Measurements from ENCODE around the gene SERPINB6.

The SERPINB6 gene

DNA sequence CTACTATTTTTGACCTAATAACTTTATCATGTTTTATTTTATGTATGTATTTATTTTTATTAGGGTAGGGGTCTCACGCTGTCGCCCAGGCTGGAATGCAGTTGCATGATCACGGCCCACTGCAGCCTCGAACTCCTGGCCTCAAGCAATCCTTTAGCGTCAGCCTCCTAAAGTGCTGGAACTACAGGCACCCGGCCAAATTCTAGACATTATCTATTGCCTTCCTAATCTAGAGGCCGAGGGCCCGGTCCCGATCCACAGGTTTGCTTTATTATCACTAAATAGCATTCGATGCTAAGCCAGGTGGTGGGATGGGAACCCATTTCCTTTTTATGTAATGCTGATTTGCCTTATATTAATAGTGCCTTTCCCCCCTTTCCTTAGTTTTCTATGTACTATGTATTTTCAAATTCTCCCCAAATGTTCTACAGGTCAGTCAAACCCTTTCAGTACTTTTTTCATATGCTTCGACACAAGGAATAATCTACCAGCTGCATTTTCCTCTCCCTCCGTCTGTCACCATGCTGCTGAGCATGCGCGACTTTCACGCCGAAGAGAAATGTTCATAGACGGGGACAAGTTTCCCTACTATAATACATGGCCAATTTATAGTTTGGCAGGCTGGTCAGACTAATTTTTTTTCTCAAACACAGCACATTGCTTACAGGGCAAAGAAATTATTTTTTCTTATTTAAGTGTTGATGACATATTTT, 6.4 kb downstream of the SERPINB6 start:
- TF ChIP-seq POLR2A (IDR thresholded peaks at IDR 0.05; ENCODE audit: low read length) (no peak), GATA1 (IDR thresholded peaks at IDR 0.05; ENCODE audit: low read depth, low read length) (no peak)
- peak in 1 of 2 experiments; percentile 45 for DNase-seq

DNA sequence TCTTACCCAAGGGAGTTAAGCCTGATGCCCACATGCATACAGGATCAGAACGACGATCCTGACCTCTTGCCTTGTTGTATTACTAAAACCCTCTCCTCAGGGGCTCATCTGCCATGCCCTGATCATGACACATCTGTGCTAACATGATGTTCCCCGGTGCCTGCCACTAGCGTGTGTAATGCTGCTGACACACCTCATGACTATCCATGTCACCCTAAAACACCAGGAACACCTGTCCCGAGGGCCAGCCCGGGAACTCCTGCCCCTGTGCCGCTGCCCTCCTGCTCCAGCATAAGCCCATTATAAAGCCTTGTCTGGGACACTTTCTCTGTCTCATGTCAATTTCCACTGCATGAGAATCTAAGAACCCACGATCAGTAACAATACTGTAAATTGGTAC, 7.6 kb downstream of the SERPINB6 start:
- TF ChIP-seq GATA1 (IDR thresholded peaks at IDR 0.05; ENCODE audit: low read depth, low read length): no peak
- no peak for TF ChIP-seq POLR2A (IDR thresholded peaks at IDR 0.05; ENCODE audit: low read length)
- no peak for DNase-seq

DNA sequence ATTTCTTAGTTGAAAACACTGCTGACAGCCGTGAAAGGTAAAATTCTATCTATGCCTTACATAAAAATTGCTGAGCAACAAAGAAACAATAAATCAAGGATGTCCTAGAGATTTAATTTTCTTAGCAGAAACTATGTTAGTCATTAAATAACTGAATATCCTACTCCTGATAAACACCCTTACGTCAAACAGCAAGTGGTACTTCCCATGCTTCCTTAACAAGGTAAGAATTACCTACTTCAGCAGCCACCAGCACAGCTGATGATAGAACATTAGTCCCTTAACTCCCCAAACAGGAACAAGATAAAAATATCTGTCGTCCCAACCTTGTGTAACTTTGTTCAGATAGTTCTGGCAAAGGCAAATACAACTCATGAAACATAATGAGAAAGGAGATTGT, 8.7 kb downstream of the SERPINB6 start:
- DNase-seq: peak in 1 of 2 experiments; percentile 24
- no peak for TF ChIP-seq POLR2A (IDR thresholded peaks at IDR 0.05; ENCODE audit: low read length)
- TF ChIP-seq GATA1 (IDR thresholded peaks at IDR 0.05; ENCODE audit: low read depth, low read length): no peak

DNA sequence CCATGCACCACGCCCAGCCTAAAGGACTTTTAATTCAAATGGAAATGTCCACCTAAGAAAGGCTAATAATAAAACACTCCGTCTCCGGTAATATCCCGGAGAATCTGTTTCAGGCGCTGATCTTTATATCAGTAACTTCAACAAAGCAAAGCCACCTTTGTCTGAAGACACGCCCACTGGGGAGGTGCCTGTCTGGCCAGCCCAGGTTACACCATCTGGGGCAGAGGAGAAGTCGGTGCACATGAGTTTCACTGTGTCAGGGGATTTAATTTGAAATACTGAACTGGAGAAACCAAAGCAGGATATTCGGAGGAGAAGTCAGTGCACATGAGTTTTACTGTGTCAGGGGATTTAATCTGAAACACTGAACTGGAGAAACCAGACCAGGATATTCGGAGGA, 9.4 kb downstream of the SERPINB6 start:
- no peak for TF ChIP-seq POLR2A (IDR thresholded peaks at IDR 0.05; ENCODE audit: low read length)
- TF ChIP-seq GATA1 (IDR thresholded peaks at IDR 0.05; ENCODE audit: low read depth, low read length): no peak
- DNase-seq: no peak

DNA sequence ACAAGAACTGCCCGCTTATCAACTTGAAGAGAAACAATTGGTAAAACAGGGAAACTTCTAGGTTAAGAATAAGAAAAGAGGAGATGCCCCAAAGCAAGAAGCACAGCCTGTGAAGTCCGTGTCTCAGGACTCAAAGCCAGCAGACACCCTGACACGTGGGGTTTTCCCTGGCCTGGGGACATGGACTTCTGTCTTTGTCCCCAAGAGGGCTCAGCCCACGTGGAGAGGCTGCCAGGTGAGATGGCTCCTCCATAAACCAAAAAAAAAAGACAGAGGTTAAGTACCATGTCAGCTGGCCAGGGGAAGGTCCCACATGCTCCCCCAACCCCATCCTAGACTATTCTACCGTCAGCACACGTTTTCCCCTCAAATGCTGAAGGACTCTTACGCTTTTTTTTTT, 9.9 kb downstream of the SERPINB6 start:
- TF ChIP-seq GATA1 (IDR thresholded peaks at IDR 0.05; ENCODE audit: low read depth, low read length) (no peak), POLR2A (IDR thresholded peaks at IDR 0.05; ENCODE audit: low read length) (no peak)
- DNase-seq: no peak

- DNase-seq: no peak
- TF ChIP-seq GATA1 (IDR thresholded peaks at IDR 0.05; ENCODE audit: low read depth, low read length): no peak
- no peak for TF ChIP-seq POLR2A (IDR thresholded peaks at IDR 0.05; ENCODE audit: low read length)
Measured at GRCh38 chr6:2960935-2961334, 10.4 kb downstream of the SERPINB6 start.

- no peak for DNase-seq
- no peak for TF ChIP-seq GATA1 (IDR thresholded peaks at IDR 0.05; ENCODE audit: low read depth, low read length)
- TF ChIP-seq POLR2A (IDR thresholded peaks at IDR 0.05; ENCODE audit: low read length): no peak
Measured at GRCh38 chr6:2959909-2960719, 11.3 kb downstream of the SERPINB6 start.

DNA sequence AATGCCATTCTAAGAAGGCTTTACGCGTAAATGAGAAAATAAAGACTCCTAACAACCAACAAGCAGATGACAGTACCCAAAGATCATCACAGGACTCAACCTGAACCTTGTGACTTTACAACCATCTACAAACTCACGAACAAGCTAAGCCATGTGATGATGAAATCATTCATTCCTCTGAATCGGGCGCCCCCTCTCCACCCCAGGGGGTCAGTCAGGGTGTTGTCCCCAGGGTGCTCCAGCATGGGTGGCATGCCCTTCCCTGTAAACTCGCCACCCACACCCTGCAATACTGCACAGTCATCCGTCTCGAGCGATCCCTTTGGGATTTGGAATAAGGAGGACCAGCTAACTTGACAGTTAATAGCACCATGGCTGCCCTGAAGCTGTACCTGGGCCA, 12.6 kb downstream of the SERPINB6 start:
- TF ChIP-seq POLR2A (IDR thresholded peaks at IDR 0.05; ENCODE audit: low read length) (no peak), GATA1 (IDR thresholded peaks at IDR 0.05; ENCODE audit: low read depth, low read length) (no peak)
- no peak for DNase-seq

GRCh38 chr6:2958331-2958711, 13.0 kb downstream of the SERPINB6 start:
- TF ChIP-seq GATA1 (IDR thresholded peaks at IDR 0.05; ENCODE audit: low read depth, low read length) (no peak), POLR2A (IDR thresholded peaks at IDR 0.05; ENCODE audit: low read length) (no peak)
- no peak for DNase-seq

DNA sequence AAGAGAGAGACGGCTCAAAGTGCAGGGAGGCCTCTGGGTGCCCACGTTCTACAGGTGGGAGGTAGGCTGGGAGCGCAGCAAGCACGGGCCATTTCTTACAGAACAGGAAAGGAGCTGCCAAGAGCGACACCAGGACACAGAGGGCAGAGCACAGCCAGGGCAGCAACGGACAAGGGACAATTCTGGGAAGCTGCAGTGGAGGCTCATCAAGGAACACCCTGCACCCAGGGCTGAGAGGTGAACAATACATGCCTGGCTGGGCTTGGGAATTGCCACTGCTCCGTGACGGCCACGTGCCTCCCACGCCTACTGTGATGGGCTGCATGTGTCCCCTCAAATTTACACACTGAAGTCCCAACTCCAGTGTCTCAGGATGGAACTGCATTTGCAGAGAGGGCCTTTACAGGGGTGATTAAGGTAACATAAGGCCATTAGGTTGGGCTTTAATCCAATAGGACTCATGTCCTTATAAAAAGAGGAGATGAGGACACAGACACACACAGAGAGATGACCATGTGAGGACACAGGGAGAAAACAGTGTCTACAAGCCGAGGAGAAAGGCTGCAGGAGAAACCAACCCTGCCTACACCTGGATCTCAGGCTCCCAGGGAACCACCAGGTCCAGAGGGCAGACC, 13.6 kb downstream of the SERPINB6 start:
- no peak for TF ChIP-seq POLR2A (IDR thresholded peaks at IDR 0.05; ENCODE audit: low read length)
- TF ChIP-seq GATA1 (IDR thresholded peaks at IDR 0.05; ENCODE audit: low read depth, low read length): no peak

DNA sequence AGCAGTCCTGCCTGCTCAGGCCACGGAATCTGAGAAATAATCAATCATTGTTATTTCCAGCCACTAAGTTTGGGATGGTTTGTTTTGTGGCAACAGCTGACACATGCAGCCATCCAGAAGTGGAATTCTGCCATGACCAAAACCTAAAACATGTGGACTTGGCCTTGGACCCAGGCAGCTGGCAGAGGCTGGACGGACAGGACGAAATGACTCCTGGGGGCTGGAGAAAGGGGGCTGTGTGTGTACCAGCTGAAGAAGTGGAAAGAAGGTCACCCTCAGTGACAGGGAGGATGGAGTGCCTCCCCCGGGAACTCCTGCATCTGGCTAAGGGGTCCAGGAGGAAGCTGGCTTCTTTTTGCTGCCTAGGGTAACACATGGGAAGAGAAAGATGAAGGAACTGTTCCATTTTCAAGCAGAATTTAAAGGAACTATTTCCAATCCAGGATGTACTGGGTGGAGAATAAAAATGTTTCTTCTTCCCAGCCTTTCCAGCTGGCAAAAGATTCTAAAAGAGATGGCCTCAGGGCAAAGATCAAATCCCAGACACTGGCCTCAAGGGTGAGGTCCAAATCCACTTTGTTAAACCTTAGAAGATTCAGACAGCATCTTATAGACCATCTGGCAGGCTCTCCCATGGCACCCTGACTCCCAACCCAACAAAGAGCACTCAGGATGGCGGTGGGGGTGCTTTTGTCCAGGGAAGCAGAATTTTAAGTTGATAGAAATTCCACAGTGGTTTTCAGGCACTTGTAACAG, 14.3 kb downstream of the SERPINB6 start:
- no peak for TF ChIP-seq GATA1 (IDR thresholded peaks at IDR 0.05; ENCODE audit: low read depth, low read length)
- DNase-seq: no peak

More for the DNA sequence above, 13.6 kb downstream of the SERPINB6 start:
- no peak for DNase-seq

DNA sequence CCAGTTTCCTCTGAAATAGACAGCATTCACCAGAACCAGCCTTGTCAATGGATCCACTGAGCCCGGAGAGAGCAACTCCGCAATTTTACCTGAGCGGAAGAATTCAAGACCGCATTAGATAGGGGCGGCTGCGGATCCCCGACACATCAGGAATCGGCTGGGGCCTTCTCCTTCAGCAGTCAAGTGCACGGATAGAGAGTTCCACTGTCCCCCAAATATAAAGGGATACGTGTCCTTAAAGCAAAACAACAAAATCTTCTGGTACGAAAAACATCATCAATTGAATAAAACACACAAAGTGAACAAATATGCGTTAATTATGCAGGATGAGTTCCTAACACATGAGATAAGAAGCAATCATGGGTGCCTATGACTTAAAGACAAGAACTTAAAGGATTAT, 18.3 kb downstream of the SERPINB6 start:
- no peak for DNase-seq
- TF ChIP-seq POLR2A (IDR thresholded peaks at IDR 0.05; ENCODE audit: low read length) (no peak), GATA1 (IDR thresholded peaks at IDR 0.05; ENCODE audit: low read depth, low read length) (no peak)

DNA sequence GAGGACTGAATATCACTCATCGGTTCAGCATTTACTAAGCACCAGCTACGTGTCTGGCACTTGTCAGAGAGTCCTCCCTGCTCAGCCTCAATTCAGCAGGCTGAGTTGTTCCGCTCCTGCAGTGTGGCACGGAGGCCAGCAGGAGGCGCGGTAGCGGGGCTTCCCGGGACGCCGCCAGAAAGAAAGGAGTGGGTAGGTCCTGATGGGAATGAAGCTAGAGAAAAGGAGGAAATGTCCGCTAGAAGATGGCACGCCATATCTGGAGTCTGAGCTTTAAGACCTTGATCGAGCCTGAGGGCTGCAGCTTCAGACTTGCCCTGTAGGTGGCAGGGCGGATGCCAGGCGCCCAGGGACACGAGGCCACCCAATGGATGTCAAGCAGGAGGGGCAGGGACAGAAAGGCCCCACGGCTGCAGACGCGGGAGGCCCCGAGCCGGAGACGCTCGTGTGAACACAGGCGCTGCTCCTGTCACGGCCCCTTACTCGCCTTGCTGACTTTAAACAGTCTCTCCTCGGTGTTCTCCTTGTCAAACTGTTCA, 18.7 kb downstream of the SERPINB6 start:
- TF ChIP-seq POLR2A (IDR thresholded peaks at IDR 0.05; ENCODE audit: low read length) (no peak), GATA1 (IDR thresholded peaks at IDR 0.05; ENCODE audit: low read depth, low read length) (no peak)
- peak; percentile 84 to 86 for DNase-seq

Data from erythroblast (primary cell).